Measurements from ENCODE around the gene GRAMD1A.

- TF ChIP-seq CTCF (IDR thresholded peaks at IDR 0.05) (no peak), EZH2 (IDR thresholded peaks at IDR 0.05; ENCODE audit: borderline replicate concordance, insufficient read depth, low read depth, low read length, poor library complexity, severe bottlenecking) (no peak)
Observed at GRCh38 chr19:35030257-35031071, 30.3 kb downstream of the GRAMD1A start, which contains the start of gene SCN1B.
